ENCODE results near the gene CPTP. TPM values are rescaled to one million over a fixed set of nuclear protein-coding genes. Genes with fewer than 3 reads are reported as not detected.

The CPTP gene
- total and polyA plus RNA-seq, 9 donors = 12.5 to 19.6 (median 16.9) TPM

DNA sequence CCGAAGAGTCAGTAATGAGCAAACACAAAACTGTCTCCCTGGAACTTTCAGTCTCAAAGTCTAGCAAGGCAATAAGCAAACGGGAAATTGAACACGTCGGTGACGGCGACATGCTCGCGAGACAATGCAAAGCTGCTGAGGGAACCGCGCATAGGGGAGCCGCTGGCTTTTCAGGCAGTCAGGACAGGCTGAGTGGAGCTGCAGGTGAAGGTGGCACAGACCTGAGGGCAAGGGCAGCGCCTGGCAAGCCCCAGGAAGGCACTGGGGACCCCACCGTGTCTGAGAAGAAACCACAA is 5.0 kb upstream of the CPTP start:
- Histone ChIP-seq H3K27ac (ENCODE audit: low read length) (no peak overlapping the region), H3K27me3 (ENCODE audit: control insufficient read depth, insufficient read depth, low read length) (no peaks in the 10 kb centered on the region), H3K4me3 (ENCODE audit: low read length) (no peak overlapping the region), H3K9me3 (replicated peaks; ENCODE audit: control insufficient read depth, low read depth, low read length) (no peaks in the 10 kb centered on the region), H3K36me3 (ENCODE audit: control insufficient read depth, insufficient read depth, low read length) (peaks cover 48% of the 10 kb centered on the region), H3K4me1 (ENCODE audit: control insufficient read depth, insufficient read depth, low read length) (peaks cover 14% of the 10 kb centered on the region)
- DNase-seq = no peak
- WGBS (ENCODE audit: insufficient coverage) = 88% methylated on average over 13 of the region's 13 CpGs

DNA sequence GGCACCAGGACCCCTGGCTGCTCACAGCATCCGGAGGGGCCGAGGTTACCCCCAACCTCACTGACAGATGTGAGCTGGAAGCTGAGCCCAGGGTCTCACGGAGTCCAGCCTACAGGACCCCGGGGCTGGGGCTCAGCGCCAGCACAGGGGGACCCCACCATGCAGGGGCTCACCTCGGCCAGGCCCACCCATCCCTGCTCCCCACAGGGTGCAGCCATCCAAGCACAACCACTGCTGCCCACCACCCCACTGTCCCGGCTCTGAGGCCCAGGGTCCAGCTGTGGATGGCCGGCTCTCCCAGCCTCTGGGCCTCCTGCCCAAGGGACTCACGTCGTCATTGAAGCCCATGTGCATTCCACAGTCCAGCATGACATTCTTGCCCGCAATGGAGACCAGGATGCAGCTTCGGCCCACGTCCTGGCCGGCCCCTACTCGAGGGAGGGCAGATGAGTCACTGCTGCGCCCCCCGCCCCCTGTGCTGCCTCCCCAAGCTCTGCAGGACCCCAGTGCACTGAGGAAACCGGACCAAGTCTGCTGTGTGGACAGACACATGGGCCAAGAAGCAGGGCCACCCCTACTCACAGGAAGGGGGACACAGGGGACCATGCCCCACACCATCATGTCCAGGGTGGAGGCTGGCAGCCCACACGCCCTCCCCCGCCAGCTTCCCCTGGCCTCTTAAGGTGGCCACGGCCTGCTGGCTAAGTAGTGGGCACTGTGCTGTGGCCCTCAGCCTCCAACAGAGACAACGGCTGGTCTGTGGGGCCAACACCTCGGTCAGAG is 3.7 kb upstream of the CPTP start:
- no peak overlapping the region for H3K4me3 ChIP-seq (ENCODE audit: low read length)
- H3K36me3 ChIP-seq (ENCODE audit: control insufficient read depth, insufficient read depth, low read length) = peaks cover 40% of the 10 kb centered on the region
- H3K27me3 ChIP-seq (ENCODE audit: control insufficient read depth, insufficient read depth, low read length) = no peaks in the 10 kb centered on the region
- H3K27ac ChIP-seq (ENCODE audit: low read length) = no peak overlapping the region
- DNase-seq = no peak
- no peaks in the 10 kb centered on the region for H3K9me3 ChIP-seq (replicated peaks; ENCODE audit: control insufficient read depth, low read depth, low read length)
- 74% methylated on average over 22 of the region's 23 CpGs for WGBS (ENCODE audit: insufficient coverage)
- peaks cover 23% of the 10 kb centered on the region for H3K4me1 ChIP-seq (ENCODE audit: control insufficient read depth, insufficient read depth, low read length)

DNA sequence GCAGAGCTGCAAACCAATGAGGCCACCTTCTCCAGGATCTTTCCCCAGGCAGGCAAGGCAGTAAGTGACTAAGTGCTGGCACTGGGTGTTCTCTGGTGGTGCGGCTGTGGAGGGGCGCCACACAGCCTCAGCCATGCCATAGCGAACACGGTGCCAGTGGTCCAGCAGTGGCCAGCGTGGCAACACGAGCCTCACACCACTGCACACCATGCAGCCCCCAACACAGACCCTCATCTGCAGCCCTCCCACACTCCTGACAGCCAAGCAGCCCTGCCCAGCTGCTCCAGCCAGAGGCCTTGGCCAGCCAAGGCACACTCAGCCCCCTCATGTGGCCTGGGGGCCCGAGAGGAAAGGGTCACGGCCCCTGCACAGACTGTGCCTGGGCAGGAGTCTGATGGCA is 3.1 kb upstream of the CPTP start:
- Histone ChIP-seq H3K4me1 (ENCODE audit: control insufficient read depth, insufficient read depth, low read length) (peaks cover 29% of the 10 kb centered on the region), H3K27me3 (ENCODE audit: control insufficient read depth, insufficient read depth, low read length) (no peaks in the 10 kb centered on the region), H3K36me3 (ENCODE audit: control insufficient read depth, insufficient read depth, low read length) (peaks cover 46% of the 10 kb centered on the region), H3K4me3 (ENCODE audit: low read length) (no peak overlapping the region), H3K27ac (ENCODE audit: low read length) (no peak overlapping the region), H3K9me3 (replicated peaks; ENCODE audit: control insufficient read depth, low read depth, low read length) (no peaks in the 10 kb centered on the region)
- WGBS (ENCODE audit: insufficient coverage) = 85% methylated on average over 7 of the region's 8 CpGs
- no peak for DNase-seq

DNA sequence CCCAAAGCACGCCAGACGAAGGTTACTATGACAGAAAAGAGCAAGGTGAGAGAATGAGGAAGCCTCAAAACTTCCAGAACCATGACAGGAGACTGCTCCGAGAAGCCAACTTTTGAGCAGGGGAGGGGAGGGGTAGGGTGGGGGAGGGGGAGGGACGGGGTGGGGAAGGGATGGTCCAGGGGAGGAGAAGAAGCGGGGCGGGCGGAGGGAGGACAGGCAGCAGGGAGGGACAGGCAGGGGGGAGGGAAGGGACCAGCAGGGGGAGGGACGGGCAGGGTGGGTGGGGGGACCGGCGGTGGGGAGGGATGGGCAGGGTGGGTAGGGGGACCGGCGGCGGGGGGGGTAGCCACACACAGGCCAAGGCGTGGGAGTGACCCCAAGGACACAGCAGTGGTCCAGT is 2.2 kb upstream of the CPTP start:
- Histone ChIP-seq H3K4me1 (ENCODE audit: control insufficient read depth, insufficient read depth, low read length) (peaks cover 29% of the 10 kb centered on the region), H3K27ac (ENCODE audit: low read length) (no peak overlapping the region), H3K9me3 (replicated peaks; ENCODE audit: control insufficient read depth, low read depth, low read length) (no peaks in the 10 kb centered on the region), H3K36me3 (ENCODE audit: control insufficient read depth, insufficient read depth, low read length) (peaks cover 49% of the 10 kb centered on the region), H3K4me3 (ENCODE audit: low read length) (no peak overlapping the region), H3K27me3 (ENCODE audit: control insufficient read depth, insufficient read depth, low read length) (no peaks in the 10 kb centered on the region)
- 57% methylated on average over 1 of the region's 14 CpGs for WGBS (ENCODE audit: insufficient coverage)
- no peak for DNase-seq

DNA sequence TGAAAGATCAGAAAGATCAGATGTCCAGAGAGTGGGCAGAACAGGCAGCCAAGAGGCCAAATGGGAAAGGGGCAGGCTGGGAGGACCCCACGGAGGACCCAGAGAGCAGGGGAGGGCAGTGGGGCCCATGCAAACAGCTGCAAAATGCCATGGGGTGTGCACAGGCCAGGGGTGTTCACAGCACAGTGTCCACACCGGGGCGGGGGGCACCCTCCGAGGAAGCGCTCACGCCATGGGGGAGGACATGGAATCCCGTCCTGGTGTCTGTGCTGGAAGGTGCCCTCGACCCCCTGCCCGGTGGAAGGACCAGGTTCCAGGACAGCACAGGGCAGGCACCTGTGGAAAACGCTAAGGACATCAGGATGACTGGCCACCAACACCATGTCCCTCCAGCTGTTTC is 1.6 kb upstream of the CPTP start:
- Histone ChIP-seq H3K27me3 (ENCODE audit: control insufficient read depth, insufficient read depth, low read length) (no peaks in the 10 kb centered on the region), H3K27ac (ENCODE audit: low read length) (no peak overlapping the region), H3K36me3 (ENCODE audit: control insufficient read depth, insufficient read depth, low read length) (peaks cover 53% of the 10 kb centered on the region), H3K4me1 (ENCODE audit: control insufficient read depth, insufficient read depth, low read length) (peaks cover 29% of the 10 kb centered on the region), H3K9me3 (replicated peaks; ENCODE audit: control insufficient read depth, low read depth, low read length) (no peaks in the 10 kb centered on the region), H3K4me3 (ENCODE audit: low read length) (no peak overlapping the region)
- DNase-seq = no peak
- WGBS (ENCODE audit: insufficient coverage) = 85% methylated on average over 10 of the region's 10 CpGs

DNA sequence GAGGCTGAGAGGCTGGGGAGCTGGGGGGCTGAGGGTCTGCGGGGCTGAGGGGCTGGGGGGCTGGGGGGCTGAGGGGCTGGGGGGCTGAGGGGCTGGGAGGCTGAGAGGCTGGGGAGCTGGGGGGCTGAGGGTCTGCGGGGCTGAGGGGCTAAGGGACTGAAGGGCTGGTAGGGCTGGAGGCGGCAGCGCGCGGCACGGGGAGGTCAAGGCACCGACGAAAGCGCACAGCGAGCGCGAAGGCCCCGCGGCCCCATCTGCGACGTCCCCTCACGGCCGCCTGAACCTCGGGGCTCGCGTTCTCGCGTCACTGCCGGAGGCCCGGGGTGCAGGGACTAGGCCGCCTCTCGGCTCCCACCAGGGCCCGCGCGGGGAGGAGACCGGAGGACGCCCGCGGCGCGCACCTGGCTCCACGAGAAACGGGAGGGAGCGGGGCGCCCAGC is 498 bp upstream of the CPTP start:
- Histone ChIP-seq H3K9me3 (replicated peaks; ENCODE audit: control insufficient read depth, low read depth, low read length) (no peaks in the 10 kb centered on the region), H3K27me3 (ENCODE audit: control insufficient read depth, insufficient read depth, low read length) (no peaks in the 10 kb centered on the region), H3K4me3 (ENCODE audit: low read length) (peak overlapping the region; percentile 86), H3K36me3 (ENCODE audit: control insufficient read depth, insufficient read depth, low read length) (peaks cover 56% of the 10 kb centered on the region), H3K27ac (ENCODE audit: low read length) (no peak overlapping the region), H3K4me1 (ENCODE audit: control insufficient read depth, insufficient read depth, low read length) (peaks cover 25% of the 10 kb centered on the region)
- no peak for DNase-seq
- under 1% methylated on average over 40 of the region's 41 CpGs for WGBS (ENCODE audit: insufficient coverage)

DNA sequence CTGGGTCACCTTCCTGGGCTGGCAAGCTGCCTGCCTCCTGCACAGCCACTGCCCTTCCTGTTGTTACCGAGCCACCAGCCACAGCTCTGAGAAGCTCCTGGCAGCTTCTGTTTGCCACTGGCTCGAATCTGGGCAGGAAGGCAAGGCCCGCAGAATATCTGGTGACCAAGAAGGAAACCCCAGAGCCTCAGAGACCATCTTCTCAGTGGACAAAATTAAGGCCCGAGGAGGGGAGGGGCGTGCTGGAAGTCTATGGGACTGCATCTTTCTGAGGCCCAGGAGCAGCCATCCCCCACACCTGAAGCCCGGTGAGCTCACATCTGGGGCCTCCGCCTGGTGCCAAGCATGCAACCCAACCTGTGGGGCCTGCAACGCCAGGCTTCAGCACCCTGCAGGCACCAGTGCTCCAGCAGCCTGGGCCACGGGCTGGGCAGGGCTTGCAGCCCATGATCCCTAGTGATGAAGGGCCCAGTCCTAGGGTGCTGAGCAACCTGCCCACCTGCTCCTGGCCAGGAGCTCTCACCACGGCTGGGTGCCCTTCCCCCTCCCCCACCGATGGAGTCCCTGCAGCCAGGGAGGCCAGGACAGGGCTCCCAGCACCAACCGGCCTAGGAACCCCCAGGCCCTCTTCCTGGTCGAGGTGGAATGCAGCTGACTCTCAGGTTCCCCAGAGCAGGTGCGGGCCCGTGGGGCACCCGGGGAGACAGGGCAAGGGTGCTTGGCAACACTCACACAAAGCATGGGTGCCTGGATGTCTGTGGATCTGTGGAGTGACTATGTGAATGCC is 879 bp downstream of the CPTP start:
- Histone ChIP-seq H3K27ac (ENCODE audit: low read length) (no peak overlapping the region), H3K9me3 (replicated peaks; ENCODE audit: control insufficient read depth, low read depth, low read length) (no peaks in the 10 kb centered on the region), H3K4me3 (ENCODE audit: low read length) (peak overlapping the region; percentile 86), H3K36me3 (ENCODE audit: control insufficient read depth, insufficient read depth, low read length) (peaks cover 44% of the 10 kb centered on the region), H3K27me3 (ENCODE audit: control insufficient read depth, insufficient read depth, low read length) (no peaks in the 10 kb centered on the region), H3K4me1 (ENCODE audit: control insufficient read depth, insufficient read depth, low read length) (peaks cover 28% of the 10 kb centered on the region)
- no peak for DNase-seq
- 62% methylated on average over 15 of the region's 16 CpGs for WGBS (ENCODE audit: insufficient coverage)

DNA sequence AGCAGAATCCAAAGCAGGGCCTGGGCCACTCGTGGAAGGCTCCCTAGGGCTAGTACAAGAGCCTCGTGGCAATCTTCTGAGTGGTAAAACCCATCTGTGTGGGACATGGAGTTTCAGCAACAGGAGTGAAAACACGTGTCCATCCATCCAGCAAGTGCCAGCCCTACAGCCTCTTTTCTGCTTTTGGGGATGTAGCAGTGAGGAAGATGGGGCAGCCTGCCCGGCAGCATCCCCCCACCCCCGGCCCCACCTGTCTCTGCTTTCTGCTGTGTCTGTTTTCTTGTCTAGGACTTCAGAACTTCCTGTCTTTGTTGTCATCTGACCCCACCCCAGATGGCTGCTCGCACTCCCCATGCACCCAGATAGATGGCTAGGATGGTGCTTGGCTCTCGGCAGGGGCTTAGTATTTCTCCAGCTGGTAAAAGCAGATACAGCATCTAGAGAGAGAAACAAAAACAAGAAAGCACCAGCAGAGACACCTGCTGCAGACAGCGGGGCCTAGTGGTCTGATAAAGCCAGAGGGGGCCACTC is 1.5 kb downstream of the CPTP start:
- no peak overlapping the region for H3K4me3 ChIP-seq (ENCODE audit: low read length)
- H3K4me1 ChIP-seq (ENCODE audit: control insufficient read depth, insufficient read depth, low read length) = peaks cover 35% of the 10 kb centered on the region
- no peak for DNase-seq
- no peak overlapping the region for H3K27ac ChIP-seq (ENCODE audit: low read length)
- WGBS (ENCODE audit: insufficient coverage) = 75% methylated on average over 8 of the region's 8 CpGs
- H3K9me3 ChIP-seq (replicated peaks; ENCODE audit: control insufficient read depth, low read depth, low read length) = no peaks in the 10 kb centered on the region
- no peaks in the 10 kb centered on the region for H3K27me3 ChIP-seq (ENCODE audit: control insufficient read depth, insufficient read depth, low read length)
- H3K36me3 ChIP-seq (ENCODE audit: control insufficient read depth, insufficient read depth, low read length) = peaks cover 39% of the 10 kb centered on the region

DNA sequence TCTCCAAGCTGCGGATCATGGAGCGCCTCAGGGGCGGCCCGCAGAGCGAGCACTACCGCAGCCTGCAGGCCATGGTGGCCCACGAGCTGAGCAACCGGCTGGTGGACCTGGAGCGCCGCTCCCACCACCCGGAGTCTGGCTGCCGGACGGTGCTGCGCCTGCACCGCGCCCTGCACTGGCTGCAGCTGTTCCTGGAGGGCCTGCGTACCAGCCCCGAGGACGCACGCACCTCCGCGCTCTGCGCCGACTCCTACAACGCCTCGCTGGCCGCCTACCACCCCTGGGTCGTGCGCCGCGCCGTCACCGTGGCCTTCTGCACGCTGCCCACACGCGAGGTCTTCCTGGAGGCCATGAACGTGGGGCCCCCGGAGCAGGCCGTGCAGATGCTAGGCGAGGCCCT is 2.7 kb downstream of the CPTP start:
- Histone ChIP-seq H3K4me3 (ENCODE audit: low read length) (no peak overlapping the region), H3K27me3 (ENCODE audit: control insufficient read depth, insufficient read depth, low read length) (no peaks in the 10 kb centered on the region), H3K27ac (ENCODE audit: low read length) (no peak overlapping the region), H3K9me3 (replicated peaks; ENCODE audit: control insufficient read depth, low read depth, low read length) (no peaks in the 10 kb centered on the region), H3K4me1 (ENCODE audit: control insufficient read depth, insufficient read depth, low read length) (peaks cover 41% of the 10 kb centered on the region), H3K36me3 (ENCODE audit: control insufficient read depth, insufficient read depth, low read length) (peaks cover 29% of the 10 kb centered on the region)
- 90% methylated on average over 40 of the region's 40 CpGs for WGBS (ENCODE audit: insufficient coverage)
- DNase-seq = no peak

DNA sequence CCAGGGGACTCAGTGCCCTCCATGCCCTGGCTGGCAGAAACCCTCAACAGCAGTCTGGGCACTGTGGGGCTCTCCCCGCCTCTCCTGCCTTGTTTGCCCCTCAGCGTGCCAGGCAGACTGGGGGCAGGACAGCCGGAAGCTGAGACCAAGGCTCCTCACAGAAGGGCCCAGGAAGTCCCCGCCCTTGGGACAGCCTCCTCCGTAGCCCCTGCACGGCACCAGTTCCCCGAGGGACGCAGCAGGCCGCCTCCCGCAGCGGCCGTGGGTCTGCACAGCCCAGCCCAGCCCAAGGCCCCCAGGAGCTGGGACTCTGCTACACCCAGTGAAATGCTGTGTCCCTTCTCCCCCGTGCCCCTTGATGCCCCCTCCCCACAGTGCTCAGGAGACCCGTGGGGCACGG is 3.7 kb downstream of the CPTP start:
- Histone ChIP-seq H3K27me3 (ENCODE audit: control insufficient read depth, insufficient read depth, low read length) (no peaks in the 10 kb centered on the region), H3K4me3 (ENCODE audit: low read length) (no peak overlapping the region), H3K27ac (ENCODE audit: low read length) (no peak overlapping the region), H3K4me1 (ENCODE audit: control insufficient read depth, insufficient read depth, low read length) (peaks cover 35% of the 10 kb centered on the region), H3K36me3 (ENCODE audit: control insufficient read depth, insufficient read depth, low read length) (peaks cover 29% of the 10 kb centered on the region), H3K9me3 (replicated peaks; ENCODE audit: control insufficient read depth, low read depth, low read length) (no peaks in the 10 kb centered on the region)
- WGBS (ENCODE audit: insufficient coverage) = 79% methylated on average over 13 of the region's 15 CpGs
- no peak for DNase-seq

All from muscle of leg (tissue), 11 donors.